Fibroblast of the aortic adventitia (primary cell): ENCODE data around the gene PTN. TPM values are rescaled to one million over a fixed set of nuclear protein-coding genes. Genes with fewer than 3 reads are reported as not detected.

ENCODE experiments used
- DNase-seq: peaks from one replicate; pipeline ENCODE4 v3.0.0-alpha.2; 2010; ENCODE audit warnings: low read depth
- H3K4me3 ChIP-seq: 2 replicates; pipeline ENCODE4 v1.5.1; 2011; ENCODE audit warnings: low read depth, mild to moderate bottlenecking, control low read depth, low read length, moderate library complexity
- CTCF ChIP-seq: IDR thresholded peaks from 2 replicates; pipeline ENCODE4 v1.5.1; 2011; ENCODE audit warnings: mild to moderate bottlenecking, low read length, control low read depth, inconsistent platforms; ENCODE audit not compliant: insufficient read depth
- total RNA-seq: library from RNA; depleted of rRNA; stranded (reverse); fragments of >200 nt; gene quantifications from 2 replicates; pipeline ENCODE4 v1.2.3, GENCODE V29; 2012; ENCODE audit warnings: low replicate concordance

Gene PTN
- total RNA-seq, 1 donor = 28.7 TPM

- no peak for TF ChIP-seq CTCF
- H3K4me3 ChIP-seq = no peak overlapping the region
- no peak for DNase-seq
These were observed 2.4 kb upstream of the PTN start for GRCh38 chr7:137345799-137346449.

DNA sequence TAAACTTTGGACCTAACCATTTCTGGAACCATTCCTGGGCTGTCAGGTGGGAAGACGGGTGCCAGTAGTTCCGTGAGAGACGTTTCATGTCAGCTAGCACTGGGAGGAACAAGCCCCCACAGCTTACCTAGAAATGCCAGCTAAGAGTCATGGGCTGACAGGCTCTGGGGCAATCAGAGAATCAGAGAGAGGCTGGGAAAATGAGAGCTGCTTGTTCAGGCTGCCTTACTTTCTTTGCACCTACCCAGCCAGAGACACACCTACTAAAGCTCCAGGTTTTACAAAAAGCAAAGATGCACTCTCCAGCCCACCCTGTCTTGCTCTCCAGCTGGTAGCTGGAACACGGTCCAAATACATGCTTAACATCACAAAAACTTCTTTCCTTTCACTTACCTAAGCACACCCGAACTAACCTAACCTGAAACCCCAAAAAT lies 688 bp downstream of the PTN start:
- no peak for TF ChIP-seq CTCF
- no peak for DNase-seq
- peak overlapping the region; percentile 68 for H3K4me3 ChIP-seq

DNA sequence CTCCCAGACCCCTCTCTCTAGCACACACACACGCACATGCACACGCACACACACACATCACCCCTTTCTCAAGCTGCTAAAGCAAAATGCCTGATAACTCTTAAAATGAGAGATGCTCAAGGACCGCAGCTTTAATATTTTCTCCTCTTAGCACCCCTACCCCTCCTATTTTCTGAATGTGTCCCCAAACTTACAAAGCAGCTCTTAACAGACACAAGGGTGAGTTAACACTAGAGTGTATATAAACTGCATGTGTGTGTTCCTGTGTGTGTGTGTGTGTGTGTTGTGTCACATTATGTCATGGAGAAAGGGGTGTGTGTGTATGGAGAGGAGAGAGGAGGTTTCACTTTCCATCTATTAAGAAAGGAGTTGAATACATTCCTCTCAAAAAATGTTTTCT lies 1.3 kb downstream of the PTN start:
- no peak for TF ChIP-seq CTCF
- H3K4me3 ChIP-seq = peak overlapping the region; percentile 38
- DNase-seq = peak; percentile 24

DNA sequence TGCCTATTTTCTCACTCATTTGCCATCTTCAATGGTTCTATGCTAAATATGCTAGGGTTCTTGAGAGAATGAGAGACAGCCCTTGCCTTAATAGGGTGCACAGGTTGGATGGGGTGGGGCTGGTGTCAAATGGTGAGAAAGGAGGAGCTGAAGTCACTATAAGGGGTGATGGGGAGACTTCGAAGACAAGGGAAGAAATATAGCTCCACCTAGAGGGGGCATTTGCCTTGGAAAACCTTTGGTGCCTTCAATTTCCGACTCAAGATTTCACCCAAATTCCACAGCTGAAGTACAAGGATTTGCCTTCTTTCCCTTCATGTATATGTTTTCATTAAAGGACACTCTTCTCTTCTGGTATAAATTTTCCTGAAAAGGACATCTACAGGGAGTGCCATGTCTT lies 5.6 kb downstream of the PTN start:
- no peak for DNase-seq
- no peak overlapping the region for H3K4me3 ChIP-seq
- no peak for TF ChIP-seq CTCF

DNA sequence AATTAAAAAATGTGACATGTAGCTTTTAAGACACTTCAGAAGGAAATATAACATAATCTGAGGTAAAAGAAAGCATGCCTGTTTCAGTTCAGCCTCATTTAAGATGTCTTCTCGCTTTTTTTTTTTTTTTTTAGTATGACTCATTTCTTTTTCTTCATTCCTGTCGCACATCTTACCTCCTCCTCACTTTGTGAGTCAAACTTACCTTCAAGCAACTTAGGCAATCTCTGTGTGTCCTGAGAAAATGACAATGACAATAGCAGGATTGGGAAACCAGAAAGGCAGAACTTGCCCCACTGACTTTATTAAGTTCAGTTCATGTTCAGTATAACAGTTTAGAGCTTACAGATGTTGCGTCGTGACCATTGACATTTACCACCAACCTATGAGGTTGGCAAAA lies 7.7 kb downstream of the PTN start:
- no peak for DNase-seq
- no peak for TF ChIP-seq CTCF
- H3K4me3 ChIP-seq = no peak overlapping the region

GRCh38 chr7:137331378-137331777 lies 12.2 kb downstream of the PTN start:
- peak; percentile 40 for DNase-seq
- no peak for TF ChIP-seq CTCF
- no peak overlapping the region for H3K4me3 ChIP-seq

GRCh38 chr7:137329411-137329810 lies 14.1 kb downstream of the PTN start:
- peak; percentile 55 for DNase-seq
- H3K4me3 ChIP-seq = no peak overlapping the region
- no peak for TF ChIP-seq CTCF
